Upper lobe of left lung (tissue), 6 donors: ENCODE measurements around the gene HSPA13. TPM values are rescaled to one million over a fixed set of nuclear protein-coding genes. Genes with fewer than 3 reads are reported as not detected.
"Not testable (repeated sequence)": the region's sequence is repeated elsewhere in the genome, so short reads cannot be mapped to it uniquely, and the experiment has no call there.

Source experiments
- ATAC-seq, 2 donors: fragments of 200-7000 bp; cut with Tn5 transposase; one replicate each; pipeline ENCODE4 v1.9.1; 2022; ENCODE audit warnings: mild to moderate bottlenecking in 2 of 2, moderate library complexity in 2 of 2; ENCODE audit not compliant: low FRiP score in 2 of 2
- DNase-seq, 2 donors: peaks; one replicate each; pipeline ENCODE4 v3.0.0-alpha.2; 2019 to 2020
- H3K27ac ChIP-seq, 4 donors: fragments of 200-600 bp; sonication (generic); one replicate each; pipeline ENCODE4 v1.5.1; 2016 to 2019
- H3K27me3 ChIP-seq, 4 donors: fragments of 200-600 bp; sonication (generic); one replicate each; pipeline ENCODE4 v1.5.1; 2017 to 2019
- H3K36me3 ChIP-seq, 4 donors: fragments of 200-600 bp; sonication (generic); one replicate each; pipeline ENCODE4 v1.5.1; 2016 to 2019
- H3K4me1 ChIP-seq, 4 donors: fragments of 200-600 bp; sonication (generic); one replicate each; pipeline ENCODE4 v1.5.1; 2018 to 2019
- H3K4me3 ChIP-seq, 4 donors: fragments of 200-600 bp; sonication (generic); one replicate each; pipeline ENCODE4 v1.5.1; 2017 to 2019; ENCODE audit warnings: mild to moderate bottlenecking in 2 of 4, moderate library complexity in 1 of 4
- H3K9me3 ChIP-seq, 4 donors: fragments of 200-600 bp; sonication (generic); one replicate each; pipeline ENCODE4 v1.5.1; 2018 to 2019
- EP300 ChIP-seq, 4 donors: sonication (generic); formaldehyde crosslinking; IDR thresholded peaks; one replicate each; pipeline ENCODE4 v1.5.1; 2017; ENCODE audit warnings: antibody characterized with exemption in 4 of 4, control low read depth in 2 of 4
- POLR2A ChIP-seq, 4 donors: fragments of 450-650 bp; IDR thresholded peaks; one replicate each; pipeline ENCODE4 v1.5.1; 2016 to 2017; ENCODE audit warnings: antibody characterized with exemption in 4 of 4, mild to moderate bottlenecking in 2 of 4
- POLR2AphosphoS5 ChIP-seq, 2 donors: sonication (generic); formaldehyde crosslinking; IDR thresholded peaks; one replicate each; pipeline ENCODE4 v1.5.1; 2017; ENCODE audit warnings: antibody characterized with exemption in 2 of 2
- WGBS, 2 donors: methylation state at CpG; one replicate each; pipeline ENCODE4 v1.1.5; 2017 to 2018; 5-methylcytosine and 5-hydroxymethylcytosine counted together
- total RNA-seq, 6 donors: library from RNA; depleted of rRNA in 4 of 6; stranded (reverse); fragments of >200 nt in 4 of 6; gene quantifications; one replicate each; pipeline versions ENCODE4 v1.1.0 to v1.2.1, GENCODE V29; 2016 to 2021
- TF ChIP-seq, protein P1 (sequence below), 6 experiments: fragments of 450-650 bp in 4 of 6; fragments of 200-600 bp in 2 of 6; sonication (generic) in 2 of 6; IDR thresholded peaks; one replicate each; pipeline ENCODE4 v1.5.1; 2016 to 2019; ENCODE audit warnings: antibody characterized with exemption in 6 of 6
- donor health status: DM: no; HTN: no; CAD: no; lungs with moderate emphysema.
- donor health status: DM: no; HTN: yes; CAD: no; lungs with severe emphysema.

Gene HSPA13
- total RNA-seq, 6 donors from 2014 or later: 2.1 to 30.2 (median 22.6) TPM

DNA sequence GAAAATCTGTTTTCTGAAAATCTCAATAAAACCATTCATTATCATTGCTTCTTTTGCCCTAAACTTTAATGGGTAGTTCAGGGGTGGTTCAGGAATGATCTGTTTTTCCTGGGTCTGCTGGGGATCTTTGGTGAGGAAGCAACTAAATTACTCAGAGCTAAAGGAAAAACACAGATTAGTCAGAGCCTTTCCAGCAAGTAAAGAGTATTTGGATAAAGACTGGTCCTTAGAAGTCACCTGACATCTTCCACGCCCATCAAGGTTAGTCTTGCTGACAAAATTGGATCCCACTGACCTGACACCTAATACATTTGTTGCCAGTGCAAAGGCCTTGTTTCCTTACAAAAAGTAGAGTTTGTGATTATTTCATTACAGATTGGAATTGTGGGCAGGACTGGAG, 24.2 kb downstream of the HSPA13 start:
- DNase-seq: no peak
- Histone ChIP-seq H3K27ac (no peak overlapping the region), H3K36me3 (no peaks in the 10 kb centered on the region), H3K4me3 (no peak overlapping the region), H3K4me1 (no peaks in the 10 kb centered on the region), H3K27me3 (no peaks in the 10 kb centered on the region), H3K9me3 (no peaks in the 10 kb centered on the region)
- no peak for ATAC-seq
- 70 to 82% methylated on average over 1 of the region's 1 CpG for WGBS, 2 donors
- TF ChIP-seq POLR2A (IDR thresholded peaks at IDR 0.05) (no peak), POLR2AphosphoS5 (IDR thresholded peaks at IDR 0.05) (no peak), EP300 (IDR thresholded peaks at IDR 0.05) (no peak)
- TF ChIP-seq, protein P1, sequence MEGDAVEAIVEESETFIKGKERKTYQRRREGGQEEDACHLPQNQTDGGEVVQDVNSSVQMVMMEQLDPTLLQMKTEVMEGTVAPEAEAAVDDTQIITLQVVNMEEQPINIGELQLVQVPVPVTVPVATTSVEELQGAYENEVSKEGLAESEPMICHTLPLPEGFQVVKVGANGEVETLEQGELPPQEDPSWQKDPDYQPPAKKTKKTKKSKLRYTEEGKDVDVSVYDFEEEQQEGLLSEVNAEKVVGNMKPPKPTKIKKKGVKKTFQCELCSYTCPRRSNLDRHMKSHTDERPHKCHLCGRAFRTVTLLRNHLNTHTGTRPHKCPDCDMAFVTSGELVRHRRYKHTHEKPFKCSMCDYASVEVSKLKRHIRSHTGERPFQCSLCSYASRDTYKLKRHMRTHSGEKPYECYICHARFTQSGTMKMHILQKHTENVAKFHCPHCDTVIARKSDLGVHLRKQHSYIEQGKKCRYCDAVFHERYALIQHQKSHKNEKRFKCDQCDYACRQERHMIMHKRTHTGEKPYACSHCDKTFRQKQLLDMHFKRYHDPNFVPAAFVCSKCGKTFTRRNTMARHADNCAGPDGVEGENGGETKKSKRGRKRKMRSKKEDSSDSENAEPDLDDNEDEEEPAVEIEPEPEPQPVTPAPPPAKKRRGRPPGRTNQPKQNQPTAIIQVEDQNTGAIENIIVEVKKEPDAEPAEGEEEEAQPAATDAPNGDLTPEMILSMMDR (IDR thresholded peaks at IDR 0.05): no peak

DNA sequence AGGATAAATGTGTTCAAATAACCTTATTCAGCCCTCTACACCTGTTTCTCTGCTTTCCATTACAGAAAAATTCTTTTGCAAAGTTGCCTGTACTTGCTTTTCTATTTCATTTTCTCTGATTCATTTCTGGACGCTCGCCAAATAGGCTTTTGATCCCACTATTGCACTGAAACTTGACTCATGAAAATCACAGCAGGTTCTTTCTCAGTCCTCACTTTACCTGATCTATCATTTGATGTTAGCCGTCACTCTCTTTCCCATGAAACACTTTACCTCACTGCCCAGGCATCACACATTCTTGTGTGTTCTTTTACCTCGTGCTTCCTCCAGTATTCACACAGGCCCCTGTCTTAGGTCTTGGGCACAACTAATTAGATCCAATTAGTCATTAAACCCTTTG, 26.2 kb downstream of the HSPA13 start:
- Histone ChIP-seq H3K27ac (no peak overlapping the region), H3K4me3 (no peak overlapping the region), H3K36me3 (no peaks in the 10 kb centered on the region), H3K9me3 (no peaks in the 10 kb centered on the region), H3K27me3 (no peaks in the 10 kb centered on the region), H3K4me1 (no peaks in the 10 kb centered on the region)
- DNase-seq (no peak), ATAC-seq (no peak)
- WGBS, 2 donors: 71 to 72% methylated on average over 4 of the region's 4 CpGs
- no peak for TF ChIP-seq EP300 (IDR thresholded peaks at IDR 0.05)
- TF ChIP-seq, protein P1 (IDR thresholded peaks at IDR 0.05): no peak
- no peak for TF ChIP-seq POLR2AphosphoS5 (IDR thresholded peaks at IDR 0.05)
- no peak for TF ChIP-seq POLR2A (IDR thresholded peaks at IDR 0.05)

DNA sequence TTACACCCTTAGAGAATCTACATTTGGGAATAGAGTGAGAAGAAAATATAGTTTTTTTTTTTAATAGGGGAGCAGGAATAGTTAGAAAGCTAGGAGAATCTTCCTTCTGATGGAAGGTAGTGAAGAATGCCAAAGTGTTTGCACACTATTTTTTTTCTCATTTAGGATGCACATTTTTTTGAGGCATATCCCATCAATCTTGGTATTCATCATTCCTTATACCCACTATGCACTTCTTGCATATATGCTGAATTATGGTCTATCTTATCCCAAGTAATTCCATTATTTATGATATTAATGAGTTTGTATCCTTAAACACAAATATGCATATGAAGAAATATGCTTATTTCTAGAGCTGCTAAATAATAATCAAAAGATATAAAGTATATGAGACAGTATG, 28.4 kb downstream of the HSPA13 start:
- DNase-seq (no peak), ATAC-seq (no peak)
- no peaks in the 10 kb centered on the region for H3K36me3 ChIP-seq
- no peaks in the 10 kb centered on the region for H3K9me3 ChIP-seq
- H3K27ac ChIP-seq: no peak overlapping the region
- no peaks in the 10 kb centered on the region for H3K27me3 ChIP-seq
- no peak overlapping the region for H3K4me3 ChIP-seq
- H3K4me1 ChIP-seq: no peaks in the 10 kb centered on the region
- TF ChIP-seq POLR2AphosphoS5 (IDR thresholded peaks at IDR 0.05) (no peak), EP300 (IDR thresholded peaks at IDR 0.05) (no peak), POLR2A (IDR thresholded peaks at IDR 0.05) (no peak)
- TF ChIP-seq, protein P1 (IDR thresholded peaks at IDR 0.05): no peak

DNA sequence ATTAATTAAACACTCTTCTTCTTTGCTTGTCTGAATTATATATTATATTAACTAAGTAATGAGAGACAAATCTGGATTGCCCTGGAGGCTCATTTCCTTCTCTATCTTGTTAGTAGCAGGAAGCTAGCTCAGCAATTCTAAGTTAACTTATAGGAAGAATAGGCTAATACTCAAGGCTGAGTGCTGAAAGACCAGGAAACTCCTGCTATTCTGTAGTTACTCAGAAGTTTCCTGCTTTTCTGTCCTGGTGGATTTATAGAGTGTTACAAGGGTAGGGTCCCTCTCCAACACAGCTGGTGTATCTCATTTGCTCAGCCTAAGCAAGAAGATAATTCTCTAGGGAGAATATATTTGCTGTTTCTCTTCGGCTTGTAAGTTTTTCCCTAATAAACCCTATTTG, 29.2 kb downstream of the HSPA13 start:
- Histone ChIP-seq H3K4me1 (no peaks in the 10 kb centered on the region), H3K27ac (no peak overlapping the region), H3K27me3 (no peaks in the 10 kb centered on the region), H3K36me3 (no peaks in the 10 kb centered on the region), H3K4me3 (no peak overlapping the region), H3K9me3 (no peaks in the 10 kb centered on the region)
- DNase-seq (no peak), ATAC-seq (no peak)
- WGBS, 2 donors: 56 to 63% methylated on average over 1 of the region's 1 CpG
- TF ChIP-seq POLR2A (IDR thresholded peaks at IDR 0.05) (no peak), EP300 (IDR thresholded peaks at IDR 0.05) (no peak), POLR2AphosphoS5 (IDR thresholded peaks at IDR 0.05) (no peak)
- TF ChIP-seq, protein P1 (IDR thresholded peaks at IDR 0.05): no peak

DNA sequence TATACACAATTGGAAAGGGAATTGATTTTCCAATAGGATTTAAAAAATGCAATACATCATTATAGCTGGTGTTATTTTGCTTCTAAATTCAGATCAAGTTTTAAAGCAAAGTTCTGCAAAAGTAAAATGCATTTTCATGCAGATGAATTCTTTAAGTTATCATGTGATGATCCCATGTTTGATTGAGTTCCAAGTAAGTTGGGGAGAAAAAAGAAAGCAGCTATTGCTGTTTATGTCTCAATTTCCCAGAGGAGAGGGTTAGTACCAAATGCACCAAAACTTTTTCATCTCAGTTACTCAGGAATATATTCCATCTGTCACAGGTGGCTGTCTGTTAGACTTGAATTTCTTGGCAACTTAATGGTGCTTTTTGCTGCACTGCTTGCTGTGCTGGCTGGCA, 29.7 kb downstream of the HSPA13 start:
- H3K4me3 ChIP-seq: no peak overlapping the region
- no peaks in the 10 kb centered on the region for H3K27me3 ChIP-seq
- DNase-seq (no peak), ATAC-seq (no peak)
- no peaks in the 10 kb centered on the region for H3K4me1 ChIP-seq
- no peak overlapping the region for H3K27ac ChIP-seq
- no peaks in the 10 kb centered on the region for H3K9me3 ChIP-seq
- TF ChIP-seq EP300 (IDR thresholded peaks at IDR 0.05): no peak
- no peak for TF ChIP-seq POLR2A (IDR thresholded peaks at IDR 0.05)
- no peak for TF ChIP-seq POLR2AphosphoS5 (IDR thresholded peaks at IDR 0.05)
- TF ChIP-seq, protein P1 (IDR thresholded peaks at IDR 0.05): no peak
- no peaks in the 10 kb centered on the region for H3K36me3 ChIP-seq

DNA sequence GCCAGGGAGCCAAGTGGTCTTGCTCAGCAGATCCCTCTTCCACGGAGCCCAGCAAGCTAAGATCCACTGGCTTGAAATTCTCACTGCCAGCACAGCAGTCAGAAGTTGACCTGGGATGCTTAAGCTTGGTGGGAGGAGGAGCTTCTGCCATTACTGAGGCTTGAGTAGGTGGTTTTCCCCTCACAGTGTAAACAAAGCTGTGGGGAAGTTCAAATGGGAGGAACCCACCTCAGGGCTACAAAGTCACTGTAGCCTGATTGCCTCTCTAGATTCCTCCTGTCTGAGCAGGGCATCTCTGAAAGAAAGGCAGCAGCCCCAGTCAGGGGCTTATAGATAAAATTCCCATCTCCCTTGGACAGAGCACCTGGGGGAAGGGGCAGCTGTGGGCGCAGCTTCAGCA, 55.6 kb downstream of the HSPA13 start:
- not testable (repeated sequence) for H3K36me3 ChIP-seq, H3K4me3 ChIP-seq, DNase-seq, H3K9me3 ChIP-seq, H3K27ac ChIP-seq, H3K4me1 ChIP-seq, ATAC-seq, H3K27me3 ChIP-seq
- 64 to 71% methylated on average over 2 of the region's 2 CpGs for WGBS, 2 donors
